HG03097 (cell line): ENCODE data around the gene CYP4F12.

Source experiments
- ATAC-seq: cut with Tn5 transposase; IDR thresholded peaks from one replicate; pipeline ENCODE4 v1.9.1; 2021; ENCODE audit not compliant: unreplicated experiment, low FRiP score

Gene CYP4F12

DNA sequence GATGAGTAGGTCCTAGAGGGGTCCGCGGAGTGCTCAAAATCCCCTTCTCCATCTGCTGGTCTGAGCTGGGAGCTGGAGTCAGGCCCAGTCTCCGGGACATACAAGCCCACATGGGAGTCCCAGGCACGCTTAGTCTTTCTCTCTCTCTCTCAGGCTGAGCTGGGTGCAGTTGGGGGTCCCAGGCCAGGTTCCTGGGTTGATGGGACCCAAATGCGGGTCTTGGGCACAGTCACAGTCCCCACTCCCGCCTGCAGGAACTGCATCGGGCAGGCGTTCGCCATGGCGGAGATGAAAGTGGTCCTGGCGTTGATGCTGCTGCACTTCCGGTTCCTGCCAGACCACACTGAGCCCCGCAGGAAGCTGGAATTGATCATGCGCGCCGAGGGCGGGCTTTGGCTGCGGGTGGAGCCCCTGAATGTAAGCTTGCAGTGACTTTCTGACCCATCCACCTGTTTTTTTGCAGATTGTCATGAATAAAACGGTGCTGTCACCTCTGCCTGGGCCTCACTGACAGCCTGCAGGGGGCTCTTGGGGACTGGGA is 23.8 kb downstream of the CYP4F12 start:
- no peak for ATAC-seq

DNA sequence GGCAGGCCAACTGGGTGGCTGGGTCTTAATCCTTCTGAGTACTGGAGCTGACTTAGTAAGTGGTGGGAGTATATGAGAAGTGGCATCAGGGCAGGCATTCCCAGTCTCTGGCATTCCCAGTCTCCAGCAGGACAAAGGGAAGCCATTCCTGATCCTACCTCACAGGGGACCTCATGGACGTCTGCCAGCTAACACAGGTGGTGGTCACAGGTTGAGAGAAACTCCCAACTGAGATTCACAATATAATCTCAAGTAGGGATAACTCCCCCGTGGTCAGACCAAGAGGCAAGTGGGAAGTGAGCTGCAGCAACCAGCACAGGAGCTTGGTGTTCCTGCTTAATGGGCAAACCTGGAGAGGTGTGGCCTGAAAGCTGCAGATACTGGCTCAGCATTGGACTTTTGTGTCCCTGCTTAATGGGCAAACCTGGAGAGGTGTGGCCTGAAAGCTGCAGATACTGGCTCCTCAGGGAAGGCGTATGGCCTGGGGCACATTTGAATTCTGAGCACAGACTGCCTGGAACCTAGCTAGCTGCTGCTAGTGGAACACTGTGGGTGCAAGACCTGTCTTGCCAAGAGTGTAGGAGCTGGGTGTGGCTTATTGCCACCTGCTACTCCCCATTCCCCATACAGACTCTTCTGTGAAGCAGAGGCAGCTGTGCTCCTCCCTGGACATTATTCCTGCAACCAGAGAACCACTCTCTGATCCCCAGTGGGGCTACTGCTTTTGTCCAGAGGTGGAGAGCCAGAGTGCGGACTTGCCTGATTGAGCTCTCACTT is 29.1 kb downstream of the CYP4F12 start:
- ATAC-seq: no peak

- no peak for ATAC-seq
Observed at GRCh38 chr19:15702534-15702930, 29.6 kb downstream of the CYP4F12 start.

DNA sequence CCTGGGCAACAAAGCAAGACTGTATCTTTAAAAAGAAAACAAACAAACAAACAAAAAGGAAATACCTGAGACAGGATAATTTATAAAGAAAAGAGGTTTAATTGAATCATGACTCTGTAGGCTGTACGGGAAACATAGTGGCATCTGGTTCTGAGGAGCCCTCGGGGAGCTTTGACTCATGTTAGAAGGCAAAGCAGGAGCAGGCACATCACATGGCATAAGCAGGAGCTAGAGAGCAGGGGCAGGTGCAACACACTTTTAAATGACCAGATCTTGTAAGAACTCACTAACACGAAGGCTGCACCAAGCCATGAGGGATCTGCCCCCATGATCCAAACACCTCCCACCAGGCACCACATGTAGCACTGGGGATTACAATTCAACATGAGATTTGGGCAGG is 41.8 kb downstream of the CYP4F12 start:
- no peak for ATAC-seq

GRCh38 chr19:15715642-15716041 is 42.8 kb downstream of the CYP4F12 start:
- ATAC-seq: no peak

DNA sequence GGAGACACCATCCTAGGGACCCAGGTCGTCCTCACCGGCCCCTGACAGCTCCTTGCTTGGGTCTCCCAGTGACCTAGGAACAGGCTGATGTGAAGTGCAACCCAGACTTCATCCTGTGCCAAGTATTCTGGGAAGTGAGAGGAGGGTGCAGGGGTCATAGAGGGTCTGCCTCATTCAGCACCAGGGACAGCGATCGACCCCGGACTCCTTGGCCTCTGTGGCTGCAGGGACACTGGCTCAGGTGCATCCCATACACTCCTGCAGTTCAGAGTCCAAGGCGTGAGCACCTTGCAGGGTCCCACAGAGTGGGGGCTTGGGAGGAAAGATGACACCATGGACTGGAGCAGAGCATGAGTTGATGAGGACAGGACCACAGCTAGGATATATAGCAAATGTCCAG is 44.9 kb downstream of the CYP4F12 start:
- no peak for ATAC-seq

DNA sequence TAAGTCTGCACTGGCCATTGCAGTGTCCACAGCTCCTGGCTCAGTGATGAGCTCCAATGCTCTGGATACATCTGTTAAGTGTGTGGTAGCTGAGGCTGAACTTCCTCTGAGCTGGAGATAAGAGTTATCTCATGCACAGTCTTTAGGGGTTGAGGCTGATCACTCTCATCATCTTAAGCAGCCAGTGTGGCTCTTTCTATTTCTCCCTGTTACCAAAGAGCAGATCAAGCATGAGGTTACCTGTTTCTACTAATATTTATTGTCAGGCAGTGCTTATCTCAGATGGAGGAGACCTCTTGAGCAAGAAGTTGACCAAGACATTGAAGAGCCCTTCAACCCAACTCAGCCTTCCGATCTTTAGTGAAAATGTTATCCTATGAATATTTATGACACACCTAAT is 48.4 kb downstream of the CYP4F12 start:
- ATAC-seq: no peak

DNA sequence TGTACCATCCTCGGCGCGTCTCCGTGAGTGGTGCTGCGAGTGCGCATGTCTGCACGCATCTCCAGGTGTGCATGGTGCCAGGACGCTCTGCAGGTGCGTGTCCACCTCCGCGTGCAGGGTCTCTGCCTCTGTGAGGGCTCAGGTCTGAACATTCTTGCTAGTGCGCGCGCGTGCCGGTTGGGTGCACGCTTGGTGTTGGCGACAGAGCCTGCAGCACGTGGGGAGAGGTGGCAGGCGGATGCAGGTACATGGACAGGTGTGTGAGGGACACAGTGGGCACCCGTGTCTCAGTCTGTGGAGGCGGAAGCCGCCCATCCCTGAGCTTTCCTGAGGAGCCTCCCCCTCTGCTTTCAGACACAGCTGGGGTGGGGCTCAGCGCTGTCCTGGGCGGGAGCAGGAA is 50.1 kb downstream of the CYP4F12 start:
- ATAC-seq: no peak

GRCh38 chr19:15727724-15728123 is 54.8 kb downstream of the CYP4F12 start, which contains the start of gene OR10H2:
TSS of gene OR10H2 (plus strand) at chr19:15728024. CDS start at chr19:15728044, 20 bp downstream.
- no peak for ATAC-seq

DNA sequence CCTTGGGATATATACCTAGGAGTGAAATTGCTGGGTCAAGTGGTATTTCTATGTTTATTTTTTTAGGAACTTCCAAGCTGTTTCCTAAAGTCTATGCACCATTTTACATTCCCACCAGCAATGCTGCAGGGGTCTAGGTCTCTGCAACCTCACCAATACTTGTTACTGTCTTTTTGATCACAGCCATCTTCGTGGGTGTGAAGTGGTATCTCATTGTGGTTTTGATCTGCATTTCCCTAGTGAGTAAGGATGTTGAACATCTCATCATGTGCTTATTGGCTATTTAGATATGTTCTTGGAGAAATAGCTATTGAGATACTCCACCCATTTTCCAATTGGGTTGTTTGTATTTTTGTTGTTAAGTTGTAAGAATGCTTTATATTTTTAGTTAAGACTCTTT is 57.7 kb downstream of the CYP4F12 start:
- no peak for ATAC-seq

DNA sequence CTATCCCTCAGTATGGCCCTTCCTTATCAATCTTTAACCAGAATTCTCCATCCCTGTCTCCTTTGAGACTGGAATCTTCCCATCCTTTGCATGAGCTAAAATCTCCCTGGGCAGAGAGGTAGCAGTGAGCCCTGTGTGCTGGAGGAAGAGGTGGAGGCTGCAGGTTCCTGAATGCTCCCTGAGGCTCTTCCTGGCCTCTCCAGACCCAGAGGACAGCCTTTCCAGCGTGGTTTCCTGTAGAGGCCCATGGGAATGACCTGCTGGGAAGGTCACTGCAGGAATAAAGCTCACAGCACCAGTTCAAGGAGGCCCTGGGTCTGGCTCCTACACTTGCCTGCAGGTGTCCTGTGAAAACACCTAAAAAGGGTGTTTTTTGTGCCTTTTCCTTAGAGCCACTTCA is 59.5 kb downstream of the CYP4F12 start:
- ATAC-seq: no peak

GRCh38 chr19:15733895-15734294 is 61.0 kb downstream of the CYP4F12 start:
- ATAC-seq: no peak

- no peak for ATAC-seq
Observed at GRCh38 chr19:15737722-15738121, 64.8 kb downstream of the CYP4F12 start, which contains the start of gene OR10H3. TSS of gene OR10H3 (plus strand) at chr19:15737985. CDS start at chr19:15741393, 3,408 bp downstream.

- no peak for ATAC-seq
Observed at GRCh38 chr19:15740785-15741184, 67.9 kb downstream of the CYP4F12 start.
